ENCODE results near the gene FRS2.

Gene FRS2

GRCh38 chr12:69497308-69498026, 27.3 kb downstream of the FRS2 start:
- no peak for DNase-seq (ENCODE audit: low read depth in 2 of 2, low spot score in 1 of 2)

DNA sequence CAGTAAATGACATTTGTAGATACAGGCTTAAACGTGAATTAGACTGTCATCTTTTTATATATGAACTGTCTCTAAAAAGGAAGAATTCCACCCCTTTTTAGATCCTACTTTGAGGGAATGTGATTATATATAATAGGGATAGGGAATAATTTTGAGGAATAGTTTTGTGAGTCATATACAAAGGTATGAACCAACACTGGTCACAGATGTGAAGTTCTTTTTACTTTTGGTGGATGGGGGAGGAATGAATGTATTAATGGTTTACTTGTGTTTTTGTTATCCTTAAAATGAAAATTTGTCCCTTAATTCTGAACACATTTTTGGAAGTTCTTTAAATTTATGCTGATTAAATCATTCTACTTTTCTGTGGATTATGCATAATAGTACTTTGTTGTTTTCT, 30.4 kb downstream of the FRS2 start:
- DNase-seq (ENCODE audit: low read depth in 2 of 2, low spot score in 1 of 2) = no peak

GRCh38 chr12:69501154-69501895, 31.1 kb downstream of the FRS2 start:
- no peak for DNase-seq (ENCODE audit: low read depth in 2 of 2, low spot score in 1 of 2)

DNA sequence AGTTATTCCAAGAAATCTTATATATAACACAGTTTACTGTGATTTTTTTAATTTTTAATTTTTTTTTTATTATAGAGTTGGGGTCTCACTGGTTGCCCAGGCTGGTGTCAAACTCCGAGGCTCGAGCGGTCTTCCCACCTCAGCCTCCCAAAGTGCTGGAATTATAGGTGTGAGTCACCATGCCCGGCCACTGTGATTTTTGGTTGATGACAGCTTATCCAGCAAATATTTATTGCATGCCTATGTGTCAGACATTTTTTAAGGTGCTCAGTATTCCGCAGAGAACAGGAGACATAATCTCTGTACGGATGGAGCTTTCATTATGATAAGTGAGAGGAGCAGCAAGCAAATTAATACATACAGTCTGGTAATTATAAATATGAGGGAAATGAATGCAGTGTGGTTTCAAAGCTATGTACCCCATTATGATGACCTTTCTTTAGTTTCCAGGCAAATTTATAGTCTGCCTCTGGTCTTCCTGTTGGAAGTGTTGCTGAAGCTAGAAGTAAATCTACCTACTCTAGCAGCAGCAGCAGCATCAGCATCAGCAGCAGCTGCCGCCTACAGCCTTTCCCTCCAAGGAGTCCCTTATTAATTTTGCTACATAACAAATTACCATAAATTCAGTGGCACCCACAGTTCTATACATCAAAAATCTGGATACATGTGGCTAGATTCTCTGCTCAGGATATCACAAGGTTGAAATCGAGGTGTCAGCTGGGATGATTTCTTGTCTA, 32.3 kb downstream of the FRS2 start:
- DNase-seq (ENCODE audit: low read depth in 2 of 2, low spot score in 1 of 2) = no peak

- no peak for DNase-seq (ENCODE audit: low read depth in 2 of 2, low spot score in 1 of 2)
These were observed 37.9 kb downstream of the FRS2 start for GRCh38 chr12:69508091-69508490.

GRCh38 chr12:69508621-69509020, 38.4 kb downstream of the FRS2 start:
- no peak for DNase-seq (ENCODE audit: low read depth in 2 of 2, low spot score in 1 of 2)

DNA sequence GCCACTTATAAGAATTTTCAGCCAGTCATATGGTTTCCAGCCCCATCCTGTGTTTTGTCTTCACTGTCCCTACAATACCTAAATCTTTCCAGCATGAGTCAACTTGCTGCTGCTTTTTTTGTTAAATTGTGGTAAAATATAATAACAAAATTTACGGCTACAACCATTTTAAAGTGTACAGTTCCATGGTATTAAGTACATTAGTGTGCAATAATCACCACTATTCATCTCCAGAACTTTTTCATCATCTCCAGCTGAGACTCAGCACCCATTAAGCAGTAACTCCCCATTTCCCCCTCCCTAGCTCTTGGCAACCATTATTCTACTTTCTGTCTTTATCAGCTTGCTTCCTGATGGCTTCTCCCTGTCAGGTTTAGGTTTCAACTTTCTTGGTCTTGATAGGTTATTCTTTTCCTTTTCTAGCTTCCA, 39.1 kb downstream of the FRS2 start:
- DNase-seq (ENCODE audit: low read depth in 2 of 2, low spot score in 1 of 2) = no peak

- no peak for DNase-seq (ENCODE audit: low read depth in 2 of 2, low spot score in 1 of 2)
These were observed 40.0 kb downstream of the FRS2 start for GRCh38 chr12:69509904-69510827.

- DNase-seq (ENCODE audit: low read depth in 2 of 2, low spot score in 1 of 2) = no peak
These were observed 40.8 kb downstream of the FRS2 start for GRCh38 chr12:69511016-69511415.

GRCh38 chr12:69511469-69512267, 41.5 kb downstream of the FRS2 start:
- no peak for DNase-seq (ENCODE audit: low read depth in 2 of 2, low spot score in 1 of 2)

GRCh38 chr12:69512820-69513219, 42.6 kb downstream of the FRS2 start:
- DNase-seq (ENCODE audit: low read depth in 2 of 2, low spot score in 1 of 2) = no peak

GRCh38 chr12:69513297-69513696, 43.1 kb downstream of the FRS2 start:
- no peak for DNase-seq (ENCODE audit: low read depth in 2 of 2, low spot score in 1 of 2)

- DNase-seq (ENCODE audit: low read depth in 2 of 2, low spot score in 1 of 2) = no peak
These were observed 43.9 kb downstream of the FRS2 start for GRCh38 chr12:69514111-69514510.

DNA sequence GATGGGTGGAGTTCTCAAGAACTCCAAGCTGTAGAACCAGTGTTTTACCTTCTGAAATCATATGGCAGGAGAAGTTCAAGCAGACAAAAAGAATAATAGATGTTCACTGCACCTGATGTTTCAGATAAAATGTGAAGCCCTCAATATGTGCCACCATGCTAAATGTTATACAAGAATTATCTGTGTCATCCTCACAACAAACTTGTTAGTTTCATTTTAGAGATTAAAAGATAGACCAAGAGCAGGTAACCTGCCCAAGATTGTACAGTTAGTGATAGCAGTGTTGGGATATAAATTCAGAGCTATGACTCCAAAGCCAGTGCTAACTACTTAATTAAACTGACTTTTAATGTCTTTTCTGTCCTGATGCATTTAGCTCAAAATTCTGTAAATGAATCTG, 44.7 kb downstream of the FRS2 start:
- no peak for DNase-seq (ENCODE audit: low read depth in 2 of 2, low spot score in 1 of 2)

GRCh38 chr12:69515394-69515930, 45.3 kb downstream of the FRS2 start:
- no peak for DNase-seq (ENCODE audit: low read depth in 2 of 2, low spot score in 1 of 2)

DNA sequence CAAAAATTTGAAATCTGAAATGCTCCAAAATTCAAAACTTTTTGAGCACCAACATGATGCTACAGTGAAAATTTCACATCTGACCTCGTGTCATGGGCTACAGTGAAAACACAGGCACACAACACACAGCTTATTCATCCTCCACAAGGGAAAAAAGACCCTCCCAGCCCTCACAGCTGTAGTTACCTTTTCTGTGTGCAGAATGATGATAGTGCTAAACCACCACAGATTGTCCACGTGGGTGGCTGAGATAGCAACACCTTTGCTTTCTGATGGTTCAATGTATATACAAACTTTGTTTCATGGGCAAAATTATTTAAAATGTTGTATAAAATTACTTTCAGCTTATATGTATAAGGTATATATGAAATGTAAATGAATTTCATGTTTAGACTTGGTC, 46.8 kb downstream of the FRS2 start:
- DNase-seq (ENCODE audit: low read depth in 2 of 2, low spot score in 1 of 2) = no peak

- no peak for DNase-seq (ENCODE audit: low read depth in 2 of 2, low spot score in 1 of 2)
These were observed 47.2 kb downstream of the FRS2 start for GRCh38 chr12:69517406-69517805.

DNA sequence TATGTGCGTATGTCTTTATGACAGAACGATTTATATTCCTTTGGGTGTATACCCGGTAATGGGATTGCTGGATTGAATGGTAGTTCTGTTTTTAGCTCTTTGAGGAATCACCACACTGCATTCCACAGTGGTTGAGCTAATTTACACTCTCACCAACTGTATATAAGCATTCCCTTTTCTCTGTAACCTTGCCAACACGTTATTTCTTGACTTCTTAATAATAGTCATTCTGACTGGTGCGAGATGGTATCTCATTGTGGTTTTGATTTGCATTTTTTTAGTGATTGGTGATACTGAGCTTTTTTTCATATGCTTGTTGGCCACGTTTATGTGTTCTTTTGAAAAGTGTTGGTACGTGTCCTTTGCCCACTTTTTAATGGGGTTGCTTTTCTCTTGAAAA, 49.7 kb downstream of the FRS2 start:
- DNase-seq (ENCODE audit: low read depth in 2 of 2, low spot score in 1 of 2) = no peak

DNA sequence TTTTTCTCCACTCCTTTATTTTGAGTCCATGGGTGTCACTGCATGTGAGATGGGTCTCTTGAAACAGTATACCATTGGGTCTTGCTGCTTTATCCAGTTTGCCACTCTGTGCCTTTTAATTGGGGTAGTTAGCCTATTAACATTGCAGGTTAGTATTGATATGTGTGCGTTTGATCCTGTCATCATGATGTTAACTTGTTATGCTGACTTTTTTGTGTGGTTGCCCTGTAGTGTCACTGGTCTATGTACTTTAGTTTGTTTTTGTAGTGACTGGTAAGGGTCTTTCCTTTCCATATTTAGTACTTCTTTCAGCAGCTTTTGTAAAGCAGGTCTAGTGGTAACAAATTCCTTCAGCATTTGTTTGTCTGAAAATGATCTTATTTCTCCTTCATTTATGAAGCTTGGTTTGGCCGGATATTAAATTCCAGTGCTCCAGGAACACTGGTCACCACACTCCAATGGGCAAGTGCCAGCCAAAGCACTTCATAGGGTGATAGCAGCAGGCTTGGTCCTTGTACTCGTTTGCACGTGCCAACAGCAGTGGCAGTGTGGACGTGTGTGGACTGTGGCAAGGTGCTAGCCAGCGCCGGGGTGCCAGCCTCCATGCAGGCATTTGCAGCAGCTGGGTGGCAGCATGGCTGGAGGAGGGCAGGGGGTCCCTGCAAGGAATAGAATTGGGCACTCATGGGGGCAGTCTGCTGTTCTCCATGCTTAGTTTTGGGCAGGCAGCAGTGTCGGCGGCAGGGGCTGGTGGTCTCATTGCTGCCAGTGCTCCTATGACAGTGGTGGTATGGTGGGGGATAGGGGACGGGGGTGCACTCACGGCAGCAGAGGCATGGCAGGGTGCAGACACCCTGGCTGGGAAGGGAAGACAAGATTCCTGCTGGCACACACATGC, 53.5 kb downstream of the FRS2 start:
- no peak for DNase-seq (ENCODE audit: low read depth in 2 of 2, low spot score in 1 of 2)

Measured in stimulated activated CD8-positive, alpha-beta memory T cell treated with anti-CD3 and anti-CD28 coated beads, Interleukin-4, amount 100 ng/mL, for 4 hours (primary cell).